ENCODE results near the gene TNFRSF14.

Gene TNFRSF14

GRCh38 chr1:2598329-2598931 is 42.3 kb downstream of the TNFRSF14 start:
- TF ChIP-seq CTCF (IDR thresholded peaks at IDR 0.05): no peak

- TF ChIP-seq CTCF (IDR thresholded peaks at IDR 0.05): no peak
These were observed 45.6 kb downstream of the TNFRSF14 start for GRCh38 chr1:2601721-2602303.

GRCh38 chr1:2602311-2602835 is 46.2 kb downstream of the TNFRSF14 start:
- TF ChIP-seq CTCF (IDR thresholded peaks at IDR 0.05): no peak

- TF ChIP-seq CTCF (IDR thresholded peaks at IDR 0.05): no peak
These were observed 46.8 kb downstream of the TNFRSF14 start for GRCh38 chr1:2602866-2603520.

GRCh38 chr1:2603521-2604155 is 47.5 kb downstream of the TNFRSF14 start:
- no peak for TF ChIP-seq CTCF (IDR thresholded peaks at IDR 0.05)

- TF ChIP-seq CTCF (IDR thresholded peaks at IDR 0.05): no peak
These were observed 48.1 kb downstream of the TNFRSF14 start for GRCh38 chr1:2604156-2604843.

- no peak for TF ChIP-seq CTCF (IDR thresholded peaks at IDR 0.05)
These were observed 48.8 kb downstream of the TNFRSF14 start for GRCh38 chr1:2604844-2605508.

Data from LNCAP (cell line).